GM13976 (cell line): Measurements from ENCODE around the gene HCFC1.

ENCODE experiments used
- DNase-seq: peaks from one replicate; pipeline ENCODE4 v3.0.0; 2012; ENCODE audit warnings: low spot score
- in situ Hi-C: fragments of 300-500 bp; cut with MboI; formaldehyde crosslinking; loops from one replicate; pipeline ENCODE4 v1.12.0; 2022; ENCODE audit warnings: low sequenced_read_pairs, mixed read lengths, inconsistent platforms; ENCODE audit not compliant: unreplicated experiment
- TF ChIP-seq, protein P1 (sequence below): IDR thresholded peaks from 2 replicates; pipeline ENCODE4 v1.5.1; 2012; ENCODE audit warnings: borderline replicate concordance, mild to moderate bottlenecking; ENCODE audit not compliant: insufficient read depth; ENCODE audit errors: extremely low read depth, missing control alignments, control extremely low read depth

HCFC1 gene

DNA sequence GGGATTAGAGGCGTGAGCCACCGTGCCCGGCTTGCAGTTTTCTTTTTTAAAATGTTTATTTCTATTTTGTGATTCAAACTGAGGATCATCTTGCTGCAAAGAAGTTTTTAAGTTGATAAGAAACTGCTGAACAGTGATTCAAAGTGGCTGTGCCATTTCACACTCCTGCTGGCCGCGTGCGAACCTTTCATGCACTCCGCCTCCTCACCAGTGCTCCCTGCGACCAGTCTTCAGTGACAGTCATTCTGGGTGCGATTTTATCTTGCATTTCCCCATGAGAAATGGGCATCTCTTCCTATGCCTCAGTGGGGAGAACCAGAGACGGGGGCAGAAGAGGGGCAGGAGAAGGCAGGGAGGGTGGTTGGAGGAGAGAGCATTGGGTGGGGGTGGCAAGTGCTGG is 22.4 kb upstream of the HCFC1 start:
- in situ Hi-C loops = no loop called here
- TF ChIP-seq, protein P1, sequence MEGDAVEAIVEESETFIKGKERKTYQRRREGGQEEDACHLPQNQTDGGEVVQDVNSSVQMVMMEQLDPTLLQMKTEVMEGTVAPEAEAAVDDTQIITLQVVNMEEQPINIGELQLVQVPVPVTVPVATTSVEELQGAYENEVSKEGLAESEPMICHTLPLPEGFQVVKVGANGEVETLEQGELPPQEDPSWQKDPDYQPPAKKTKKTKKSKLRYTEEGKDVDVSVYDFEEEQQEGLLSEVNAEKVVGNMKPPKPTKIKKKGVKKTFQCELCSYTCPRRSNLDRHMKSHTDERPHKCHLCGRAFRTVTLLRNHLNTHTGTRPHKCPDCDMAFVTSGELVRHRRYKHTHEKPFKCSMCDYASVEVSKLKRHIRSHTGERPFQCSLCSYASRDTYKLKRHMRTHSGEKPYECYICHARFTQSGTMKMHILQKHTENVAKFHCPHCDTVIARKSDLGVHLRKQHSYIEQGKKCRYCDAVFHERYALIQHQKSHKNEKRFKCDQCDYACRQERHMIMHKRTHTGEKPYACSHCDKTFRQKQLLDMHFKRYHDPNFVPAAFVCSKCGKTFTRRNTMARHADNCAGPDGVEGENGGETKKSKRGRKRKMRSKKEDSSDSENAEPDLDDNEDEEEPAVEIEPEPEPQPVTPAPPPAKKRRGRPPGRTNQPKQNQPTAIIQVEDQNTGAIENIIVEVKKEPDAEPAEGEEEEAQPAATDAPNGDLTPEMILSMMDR = no peak
- DNase-seq = no peak

GRCh38 chrX:153993079-153993478 is 21.5 kb upstream of the HCFC1 start:
- no peak for DNase-seq
- in situ Hi-C loops = no loop called here
- TF ChIP-seq, protein P1 = no peak

DNA sequence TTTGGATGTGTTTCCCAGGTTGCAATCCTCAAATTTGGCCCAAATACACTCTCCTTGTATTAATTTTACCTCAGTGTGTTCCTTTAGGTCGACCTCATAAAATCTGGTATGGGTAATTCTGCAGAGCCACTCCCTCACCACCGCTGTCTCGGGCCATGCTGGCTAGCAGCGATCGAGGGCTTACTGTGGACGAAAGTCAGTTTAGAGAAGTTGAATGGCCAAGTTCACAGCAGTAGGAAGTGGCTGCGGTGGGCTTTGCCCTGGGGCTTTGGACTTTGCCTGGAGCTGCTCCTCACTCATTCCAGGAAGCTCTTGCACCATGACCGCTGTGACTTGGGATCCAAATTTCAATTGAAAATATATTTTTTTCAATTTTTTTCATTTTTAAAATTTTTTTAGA is 20.6 kb upstream of the HCFC1 start:
- in situ Hi-C loops = no loop called here
- TF ChIP-seq, protein P1 = no peak
- no peak for DNase-seq

DNA sequence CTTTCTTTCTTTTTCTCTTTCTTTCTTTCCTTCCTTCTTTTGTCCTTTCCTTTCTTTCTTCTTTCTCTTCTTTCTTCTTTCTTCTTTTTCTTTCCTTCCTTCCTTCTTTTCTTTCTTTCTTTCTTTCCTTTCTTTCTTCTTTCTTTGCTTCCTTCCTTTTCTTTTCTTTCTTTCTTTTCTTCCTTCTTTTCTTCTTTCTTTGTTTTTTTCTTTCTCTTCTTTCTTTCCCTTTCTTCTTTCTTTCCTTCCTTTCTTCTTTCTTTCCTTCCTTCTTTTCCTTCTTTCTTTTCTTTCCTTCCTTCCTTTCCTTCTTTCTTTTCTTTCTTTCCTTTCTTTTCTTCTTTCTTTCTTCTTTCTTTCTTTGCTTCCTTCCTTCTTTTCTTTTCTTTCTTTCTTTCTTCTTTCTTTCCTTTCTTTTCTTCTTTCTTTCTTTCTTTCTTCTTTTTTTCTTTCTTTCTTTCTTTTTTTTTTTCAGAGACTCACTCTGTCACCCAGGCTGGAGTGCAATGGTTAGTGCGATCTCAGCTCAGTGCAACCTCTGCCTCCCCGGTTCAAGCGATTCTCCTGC is 19.5 kb upstream of the HCFC1 start:
- no peak for DNase-seq
- in situ Hi-C loops = no loop called here
- TF ChIP-seq, protein P1 = no peak

- TF ChIP-seq, protein P1 = no peak
- DNase-seq = no peak
- in situ Hi-C loops = no loop called here
These were observed 18.5 kb upstream of the HCFC1 start for GRCh38 chrX:153989973-153990655.

DNA sequence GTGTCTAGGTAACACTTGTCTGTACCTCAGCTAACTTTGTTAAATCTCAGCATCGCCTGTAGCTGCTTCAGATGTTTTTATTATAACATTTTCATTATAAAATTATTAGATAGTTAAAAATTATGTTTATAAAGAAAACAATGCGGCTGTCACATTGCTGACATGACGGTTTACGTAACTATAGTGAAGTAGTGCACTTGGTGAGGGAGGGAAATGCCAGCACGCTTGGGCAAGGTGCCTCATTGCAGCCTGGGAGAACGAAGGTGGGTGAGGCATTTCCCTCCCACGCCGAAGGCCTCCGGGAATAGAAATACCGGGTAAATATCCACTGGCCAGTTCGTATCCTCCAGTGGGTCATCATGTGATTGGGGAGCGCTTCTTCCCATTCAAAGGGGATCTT is 16.9 kb upstream of the HCFC1 start:
- in situ Hi-C loops = no loop called here
- DNase-seq = no peak
- TF ChIP-seq, protein P1 = no peak
